Measurements from ENCODE around the gene RNASE11. TPM values are rescaled to one million over a fixed set of nuclear protein-coding genes. Genes with fewer than 3 reads are reported as not detected.

Gene RNASE11
- total RNA-seq, 1 experiment from 2014 or later: not detected

Other genes starting within 250 kb of the RNASE11 start
- 13.7 and 14.3 TPM in 2 replicates for gene PARP2, start 244.4 kb downstream of the RNASE11 start, total RNA-seq (2014; rRNA removed; shearing (Covaris generic))
- gene TEP1, start 174.5 kb downstream of the RNASE11 start, total RNA-seq (2014; rRNA removed; shearing (Covaris generic)): 10.9 and 12.6 TPM in 2 replicates
- not detected in 2 replicates for gene KLHL33, start 151.8 kb downstream of the RNASE11 start, total RNA-seq (2014; rRNA removed; shearing (Covaris generic))
- gene OSGEP, start 133.2 kb downstream of the RNASE11 start, total RNA-seq (2014; rRNA removed; shearing (Covaris generic)): 44.2 and 44.5 TPM in 2 replicates
- 64.0 TPM in 2 replicates for gene APEX1, start 132.8 kb downstream of the RNASE11 start, total RNA-seq (2014; rRNA removed; shearing (Covaris generic))
- 33.1 and 35.7 TPM in 2 replicates for gene PIP4P1, start 126.6 kb downstream of the RNASE11 start, total RNA-seq (2014; rRNA removed; shearing (Covaris generic))
- 82.7 and 90.1 TPM in 2 replicates for gene PNP, start 118.6 kb downstream of the RNASE11 start, total RNA-seq (2014; rRNA removed; shearing (Covaris generic))
- gene RNASE10, start 82.5 kb downstream of the RNASE11 start, total RNA-seq (2014; rRNA removed; shearing (Covaris generic)): not detected in 2 replicates
- not detected in 2 replicates for gene RNASE9, start 27.0 kb downstream of the RNASE11 start, total RNA-seq (2014; rRNA removed; shearing (Covaris generic))
- not detected in 2 replicates for gene RNASE12, start 3.4 kb upstream of the RNASE11 start, total RNA-seq (2014; rRNA removed; shearing (Covaris generic))
- not detected in 2 replicates for gene OR6S1, start 53.7 kb upstream of the RNASE11 start, total RNA-seq (2014; rRNA removed; shearing (Covaris generic))
- gene RNASE4, start 96.6 kb upstream of the RNASE11 start, total RNA-seq (2014; rRNA removed; shearing (Covaris generic)): 6.6 and 8.7 TPM in 2 replicates
- 0.57 and 4.0 TPM in 2 replicates for gene ANG, start 100.8 kb upstream of the RNASE11 start, total RNA-seq (2014; rRNA removed; shearing (Covaris generic))
- gene EDDM3A, start 157.9 kb upstream of the RNASE11 start, total RNA-seq (2014; rRNA removed; shearing (Covaris generic)): not detected in 2 replicates
- not detected in 2 replicates for gene EDDM3B, start 180.4 kb upstream of the RNASE11 start, total RNA-seq (2014; rRNA removed; shearing (Covaris generic))
- not detected in 2 replicates for gene RNASE6, start 193.3 kb upstream of the RNASE11 start, total RNA-seq (2014; rRNA removed; shearing (Covaris generic))
- gene RNASE1, start 214.8 kb upstream of the RNASE11 start, total RNA-seq (2014; rRNA removed; shearing (Covaris generic)): 0.37 and 7.7 TPM in 2 replicates

All from HT-29 (cell line).